Inflammatory macrophage (primary cell): Measurements from ENCODE around the gene GRAMD1C.
A peak's percentile ranks its signal among the peaks of the same experiment; 100 is the strongest.
"Not testable (repeated sequence)": the region's sequence is repeated elsewhere in the genome, so short reads cannot be mapped to it uniquely, and the experiment has no call there.

Experiments
- DNase-seq, 2 donors: peaks; one replicate each; pipeline ENCODE4 v3.0.0-alpha.2; 2020 to 2022
- total RNA-seq, 18 experiments: gene quantifications; one replicate each; lab custom pipeline; 2026; ENCODE audit warnings: mixed read lengths in 6 of 18, inconsistent platforms in 2 of 18; lab: John Stamatoyannopoulos, UW

GRAMD1C gene
- 0 to 0.69 (median 0.15) reads per million in 18 experiments for total RNA-seq

- DNase-seq: peak; percentile 85 to 91
Observed at GRCh38 chr3:113838631-113839209, at the start of gene GRAMD1C. Gene GRAMD1C (plus strand): TSS chr3:113838788. CDS start chr3:113838910, 122 bp downstream.

GRCh38 chr3:113791381-113791780, 47.2 kb upstream of the GRAMD1C start:
- DNase-seq: no peak

GRCh38 chr3:113794526-113794925, 44.1 kb upstream of the GRAMD1C start:
- no peak for DNase-seq

- DNase-seq: no peak
Observed at GRCh38 chr3:113795693-113796092, 42.9 kb upstream of the GRAMD1C start.

GRCh38 chr3:113802795-113803455, 35.7 kb upstream of the GRAMD1C start:
- DNase-seq: no peak

- DNase-seq: no peak
Observed at GRCh38 chr3:113804661-113805060, 33.9 kb upstream of the GRAMD1C start.

GRCh38 chr3:113805249-113805648, 33.3 kb upstream of the GRAMD1C start:
- no peak for DNase-seq

GRCh38 chr3:113812854-113813253, 25.7 kb upstream of the GRAMD1C start:
- DNase-seq: no peak

GRCh38 chr3:113819866-113820265, 18.7 kb upstream of the GRAMD1C start:
- DNase-seq: no peak

- DNase-seq: peak; percentile 27 to 54
Observed at GRCh38 chr3:113825090-113825489, 13.5 kb upstream of the GRAMD1C start.

- DNase-seq: peak; percentile 19 to 32
Observed at GRCh38 chr3:113828600-113828999, 10.0 kb upstream of the GRAMD1C start.

- DNase-seq: no peak
Observed at GRCh38 chr3:113829576-113830354, 8.8 kb upstream of the GRAMD1C start.

GRCh38 chr3:113831103-113831355, 7.6 kb upstream of the GRAMD1C start:
- DNase-seq: peak in 1 of 2 donors; percentile 16

- DNase-seq: no peak
Observed at GRCh38 chr3:113832477-113833164, 6.0 kb upstream of the GRAMD1C start.

GRCh38 chr3:113834983-113835382, 3.6 kb upstream of the GRAMD1C start:
- DNase-seq: no peak

GRCh38 chr3:113839551-113839950, 963 bp downstream of the GRAMD1C start:
- no peak for DNase-seq

GRCh38 chr3:113844622-113845222, 6.1 kb downstream of the GRAMD1C start:
- DNase-seq: peak; percentile 24 to 49

- no peak for DNase-seq
Observed at GRCh38 chr3:113847247-113847646, 8.7 kb downstream of the GRAMD1C start.

- no peak for DNase-seq
Observed at GRCh38 chr3:113847664-113848461, 9.3 kb downstream of the GRAMD1C start.

GRCh38 chr3:113849071-113849470, 10.5 kb downstream of the GRAMD1C start:
- DNase-seq: not testable (repeated sequence)

GRCh38 chr3:113849841-113850240, 11.3 kb downstream of the GRAMD1C start:
- not testable (repeated sequence) for DNase-seq

- not testable (repeated sequence) for DNase-seq
Observed at GRCh38 chr3:113850391-113850790, 11.8 kb downstream of the GRAMD1C start.
